Neural cell (in vitro differentiated cells): ENCODE results near the gene PDE4D. TPM values are rescaled to one million over a fixed set of nuclear protein-coding genes. Genes with fewer than 3 reads are reported as not detected.

Experiments used
- H2AFZ ChIP-seq: fragments of 200-600, 300-800 bp; sonication (generic), shearing (Covaris generic); 2 replicates; pipeline ENCODE4 v1.6.0; 2014; ENCODE audit warnings: low read depth, mild to moderate bottlenecking, antibody characterized with exemption, low read length, moderate library complexity
- H3F3A ChIP-seq: fragments of 200-600 bp; shearing (Covaris generic); 2 replicates; pipeline ENCODE4 v1.6.1; 2016; ENCODE audit warnings: mild to moderate bottlenecking, moderate library complexity, mixed read lengths, antibody characterized with exemption, low read length; ENCODE audit not compliant: insufficient read depth, poor library complexity, severe bottlenecking
- H3K27ac ChIP-seq: fragments of 200-600, 300-800 bp; sonication (generic), shearing (Covaris generic); 2 replicates; pipeline ENCODE4 v1.5.1; 2014; ENCODE audit warnings: mild to moderate bottlenecking, low read length, moderate library complexity
- H3K27me3 ChIP-seq: fragments of 300-800, 200-600 bp; sonication (generic), shearing (Covaris generic); 2 replicates; pipeline ENCODE4 v1.6.0; 2014; ENCODE audit warnings: mild to moderate bottlenecking, low read depth, low read length, moderate library complexity; ENCODE audit not compliant: insufficient read depth
- H3K36me3 ChIP-seq: fragments of 300-800, 200-600 bp; sonication (generic), shearing (Covaris generic); 2 replicates; pipeline ENCODE4 v1.5.1; 2014; ENCODE audit warnings: mild to moderate bottlenecking, antibody characterized with exemption, low read length, moderate library complexity; ENCODE audit not compliant: insufficient read depth
- H3K4me2 ChIP-seq: fragments of 300-800, 200-600 bp; sonication (generic), shearing (Covaris generic); 2 replicates; pipeline ENCODE4 v1.6.0; 2014; ENCODE audit warnings: mild to moderate bottlenecking, low read length
- H3K4me3 ChIP-seq: fragments of 300-800, 200-600 bp; sonication (generic), shearing (Covaris generic); 2 replicates; pipeline ENCODE4 v1.5.1; 2014; ENCODE audit warnings: mild to moderate bottlenecking, low read length, moderate library complexity
- H3K79me2 ChIP-seq: fragments of 200-600 bp; shearing (Covaris generic); replicated peaks from 2 replicates; pipeline ENCODE4 v1.6.0; 2014; ENCODE audit warnings: mild to moderate bottlenecking, low read length, moderate library complexity; ENCODE audit not compliant: insufficient read depth
- H3K9ac ChIP-seq: fragments of 300-800, 200-600 bp; sonication (generic), shearing (Covaris generic); 2 replicates; pipeline ENCODE4 v1.6.1; 2016; ENCODE audit warnings: mild to moderate bottlenecking, low read length, mixed read lengths
- H3K9me2 ChIP-seq: fragments of 200-600 bp; shearing (Covaris generic); 2 replicates; pipeline ENCODE4 v1.6.1; 2016; ENCODE audit warnings: mild to moderate bottlenecking, low read length, mixed read lengths; ENCODE audit not compliant: insufficient read depth
- H3K9me3 ChIP-seq: fragments of 200-600, 300-800 bp; sonication (generic), shearing (Covaris generic); 2 replicates; pipeline ENCODE4 v1.6.1; 2016; ENCODE audit warnings: mild to moderate bottlenecking, mixed run types, low read length, moderate library complexity, mixed read lengths
- H4K20me1 ChIP-seq: fragments of 200-600 bp; shearing (Covaris generic); 2 replicates; pipeline ENCODE4 v1.6.1; 2016; ENCODE audit warnings: mild to moderate bottlenecking, mixed run types; ENCODE audit not compliant: insufficient read depth
- EP300 ChIP-seq: fragments of 450-650 bp; conservative IDR thresholded peaks from 2 replicates; pipeline ENCODE4 v1.6.1; 2014; ENCODE audit warnings: antibody characterized with exemption, mild to moderate bottlenecking, moderate library complexity; ENCODE audit not compliant: poor library complexity, severe bottlenecking
- EZH2 ChIP-seq: fragments of 200-600, 300-800 bp; shearing (Covaris generic), sonication (generic); IDR thresholded peaks from 2 replicates; pipeline ENCODE4 v1.6.1; 2014; ENCODE audit warnings: antibody characterized with exemption, low read length, borderline replicate concordance, mild to moderate bottlenecking; ENCODE audit not compliant: insufficient read depth, poor library complexity, severe bottlenecking
- MXI1 ChIP-seq: fragments of 450-650 bp; conservative IDR thresholded peaks from 2 replicates; pipeline ENCODE4 v1.6.1; 2014; ENCODE audit warnings: antibody characterized with exemption, mild to moderate bottlenecking; ENCODE audit not compliant: poor library complexity, severe bottlenecking
- POLR2AphosphoS5 ChIP-seq: IDR thresholded peaks from 2 replicates; pipeline ENCODE4 v1.6.1; 2012
- RAD21 ChIP-seq: fragments of 450-650 bp; conservative IDR thresholded peaks from 2 replicates; pipeline ENCODE4 v1.6.1; 2014; ENCODE audit warnings: antibody characterized with exemption, mild to moderate bottlenecking, moderate library complexity
- SMC3 ChIP-seq: fragments of 450-650 bp; conservative IDR thresholded peaks from 2 replicates; pipeline ENCODE4 v1.6.1; 2014; ENCODE audit warnings: antibody characterized with exemption, mild to moderate bottlenecking, moderate library complexity; ENCODE audit not compliant: poor library complexity
- TAF1 ChIP-seq: IDR thresholded peaks from 2 replicates; pipeline ENCODE4 v1.6.1; 2012; ENCODE audit warnings: low read depth
- polyA plus RNA-seq: library from polyadenylated mRNA; depleted of rRNA; stranded (reverse); fragments of >200 nt; gene quantifications from 2 replicates; pipeline ENCODE4 v1.2.3, GENCODE V29; 2014
- TF ChIP-seq, protein P1 (sequence below): fragments of 450-650 bp; IDR thresholded peaks from 2 replicates; pipeline ENCODE4 v1.5.1; 2014; ENCODE audit warnings: antibody characterized with exemption, mild to moderate bottlenecking, moderate library complexity; ENCODE audit not compliant: poor library complexity, severe bottlenecking
- TF ChIP-seq, protein P2 (sequence below): IDR thresholded peaks from 2 replicates; pipeline ENCODE4 v1.6.1; 2012; ENCODE audit warnings: borderline replicate concordance

PDE4D gene
- polyA plus RNA-seq, 1 donor from 2014 or later: 42.8 TPM

DNA sequence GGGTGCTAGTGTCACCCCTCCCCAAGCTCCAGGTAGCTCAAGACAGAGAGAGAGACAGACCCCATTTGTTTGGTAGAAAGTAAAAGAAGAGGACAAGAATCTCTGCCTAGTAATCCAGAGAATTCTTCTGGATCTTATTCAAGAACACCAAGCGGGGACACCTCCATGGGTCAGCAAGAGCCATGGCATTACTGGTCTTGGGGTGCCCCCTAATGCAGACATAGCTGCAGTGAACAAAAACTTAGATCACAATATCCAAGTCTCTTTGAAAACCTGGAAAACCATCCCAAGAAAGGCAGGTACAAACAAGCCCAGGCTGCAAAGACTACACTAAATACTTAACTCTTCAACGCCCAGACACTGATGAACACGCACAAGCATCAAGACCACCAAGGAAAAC lies 29.9 kb upstream of the PDE4D start:
- no peak overlapping the region for H2AFZ ChIP-seq
- TF ChIP-seq MXI1 (no peak), SMC3 (no peak), EP300 (no peak), TAF1 (no peak), POLR2AphosphoS5 (no peak), RAD21 (no peak), EZH2 (no peak)
- TF ChIP-seq, protein P1, sequence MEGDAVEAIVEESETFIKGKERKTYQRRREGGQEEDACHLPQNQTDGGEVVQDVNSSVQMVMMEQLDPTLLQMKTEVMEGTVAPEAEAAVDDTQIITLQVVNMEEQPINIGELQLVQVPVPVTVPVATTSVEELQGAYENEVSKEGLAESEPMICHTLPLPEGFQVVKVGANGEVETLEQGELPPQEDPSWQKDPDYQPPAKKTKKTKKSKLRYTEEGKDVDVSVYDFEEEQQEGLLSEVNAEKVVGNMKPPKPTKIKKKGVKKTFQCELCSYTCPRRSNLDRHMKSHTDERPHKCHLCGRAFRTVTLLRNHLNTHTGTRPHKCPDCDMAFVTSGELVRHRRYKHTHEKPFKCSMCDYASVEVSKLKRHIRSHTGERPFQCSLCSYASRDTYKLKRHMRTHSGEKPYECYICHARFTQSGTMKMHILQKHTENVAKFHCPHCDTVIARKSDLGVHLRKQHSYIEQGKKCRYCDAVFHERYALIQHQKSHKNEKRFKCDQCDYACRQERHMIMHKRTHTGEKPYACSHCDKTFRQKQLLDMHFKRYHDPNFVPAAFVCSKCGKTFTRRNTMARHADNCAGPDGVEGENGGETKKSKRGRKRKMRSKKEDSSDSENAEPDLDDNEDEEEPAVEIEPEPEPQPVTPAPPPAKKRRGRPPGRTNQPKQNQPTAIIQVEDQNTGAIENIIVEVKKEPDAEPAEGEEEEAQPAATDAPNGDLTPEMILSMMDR: no peak
- TF ChIP-seq, protein P2, sequence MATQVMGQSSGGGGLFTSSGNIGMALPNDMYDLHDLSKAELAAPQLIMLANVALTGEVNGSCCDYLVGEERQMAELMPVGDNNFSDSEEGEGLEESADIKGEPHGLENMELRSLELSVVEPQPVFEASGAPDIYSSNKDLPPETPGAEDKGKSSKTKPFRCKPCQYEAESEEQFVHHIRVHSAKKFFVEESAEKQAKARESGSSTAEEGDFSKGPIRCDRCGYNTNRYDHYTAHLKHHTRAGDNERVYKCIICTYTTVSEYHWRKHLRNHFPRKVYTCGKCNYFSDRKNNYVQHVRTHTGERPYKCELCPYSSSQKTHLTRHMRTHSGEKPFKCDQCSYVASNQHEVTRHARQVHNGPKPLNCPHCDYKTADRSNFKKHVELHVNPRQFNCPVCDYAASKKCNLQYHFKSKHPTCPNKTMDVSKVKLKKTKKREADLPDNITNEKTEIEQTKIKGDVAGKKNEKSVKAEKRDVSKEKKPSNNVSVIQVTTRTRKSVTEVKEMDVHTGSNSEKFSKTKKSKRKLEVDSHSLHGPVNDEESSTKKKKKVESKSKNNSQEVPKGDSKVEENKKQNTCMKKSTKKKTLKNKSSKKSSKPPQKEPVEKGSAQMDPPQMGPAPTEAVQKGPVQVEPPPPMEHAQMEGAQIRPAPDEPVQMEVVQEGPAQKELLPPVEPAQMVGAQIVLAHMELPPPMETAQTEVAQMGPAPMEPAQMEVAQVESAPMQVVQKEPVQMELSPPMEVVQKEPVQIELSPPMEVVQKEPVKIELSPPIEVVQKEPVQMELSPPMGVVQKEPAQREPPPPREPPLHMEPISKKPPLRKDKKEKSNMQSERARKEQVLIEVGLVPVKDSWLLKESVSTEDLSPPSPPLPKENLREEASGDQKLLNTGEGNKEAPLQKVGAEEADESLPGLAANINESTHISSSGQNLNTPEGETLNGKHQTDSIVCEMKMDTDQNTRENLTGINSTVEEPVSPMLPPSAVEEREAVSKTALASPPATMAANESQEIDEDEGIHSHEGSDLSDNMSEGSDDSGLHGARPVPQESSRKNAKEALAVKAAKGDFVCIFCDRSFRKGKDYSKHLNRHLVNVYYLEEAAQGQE: no peak
- H3K27ac ChIP-seq: no peak overlapping the region
- H3K9me3 ChIP-seq: no peaks in the 10 kb centered on the region
- H3K36me3 ChIP-seq: no peaks in the 10 kb centered on the region
- no peak overlapping the region for H3K4me3 ChIP-seq
- H3K9me2 ChIP-seq: no peaks in the 10 kb centered on the region
- H3K4me2 ChIP-seq: no peak overlapping the region
- H3K27me3 ChIP-seq: no peaks in the 10 kb centered on the region
- H3K9ac ChIP-seq: no peak overlapping the region
- no peaks in the 10 kb centered on the region for H3K79me2 ChIP-seq
- no peaks in the 10 kb centered on the region for H3F3A ChIP-seq
- H4K20me1 ChIP-seq: no peaks in the 10 kb centered on the region

DNA sequence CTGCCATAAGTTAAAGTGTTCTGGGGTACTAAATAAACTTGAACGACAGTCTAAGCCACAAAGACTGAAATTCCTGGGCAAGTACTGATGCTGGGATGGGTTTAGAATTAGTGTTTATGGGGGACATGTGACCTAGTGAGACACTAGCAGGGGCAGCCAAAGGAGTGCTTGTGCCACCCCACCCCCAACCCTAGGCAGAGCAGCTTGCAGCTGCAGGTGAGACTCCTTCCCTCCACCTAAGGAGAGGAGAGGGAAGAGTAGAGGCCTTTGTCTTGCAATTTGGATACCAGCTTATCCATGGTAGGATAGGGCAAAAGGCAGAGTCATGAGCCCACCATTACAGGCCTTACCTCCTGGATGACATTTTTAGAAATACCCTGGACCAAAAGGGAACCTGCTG lies 28.7 kb upstream of the PDE4D start:
- Histone ChIP-seq H3F3A (no peaks in the 10 kb centered on the region), H3K9ac (no peak overlapping the region), H4K20me1 (no peaks in the 10 kb centered on the region), H3K9me2 (no peaks in the 10 kb centered on the region), H3K4me3 (no peak overlapping the region), H3K79me2 (no peaks in the 10 kb centered on the region), H3K27ac (no peak overlapping the region), H3K36me3 (no peaks in the 10 kb centered on the region), H3K27me3 (no peaks in the 10 kb centered on the region), H3K9me3 (no peaks in the 10 kb centered on the region), H2AFZ (no peak overlapping the region), H3K4me2 (no peak overlapping the region)
- TF ChIP-seq TAF1: no peak
- no peak for TF ChIP-seq EP300

DNA sequence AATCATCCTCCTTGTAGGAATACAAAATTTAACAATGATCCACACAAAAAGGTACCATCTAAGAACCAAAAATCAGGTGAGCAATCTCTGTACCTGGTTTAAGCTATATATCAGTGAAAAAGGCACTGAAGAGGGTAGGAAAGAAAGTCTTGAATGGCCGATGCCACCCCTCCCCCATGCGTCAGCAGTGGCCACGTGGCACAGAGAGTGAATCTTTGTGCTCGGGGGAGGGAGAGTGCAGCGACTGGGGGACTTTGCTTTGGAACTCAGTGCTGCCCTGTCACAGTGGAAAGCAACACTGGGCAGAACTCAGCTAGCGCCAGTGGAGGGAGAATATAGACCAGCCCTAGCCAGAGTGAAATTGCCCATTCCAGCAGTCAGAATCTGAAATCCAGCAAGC lies 28.3 kb upstream of the PDE4D start:
- no peak overlapping the region for H3K4me2 ChIP-seq
- no peaks in the 10 kb centered on the region for H4K20me1 ChIP-seq
- H3K27me3 ChIP-seq: no peaks in the 10 kb centered on the region
- H3K79me2 ChIP-seq: no peaks in the 10 kb centered on the region
- no peak for TF ChIP-seq TAF1
- TF ChIP-seq, protein P2: no peak
- TF ChIP-seq RAD21: no peak
- TF ChIP-seq SMC3: no peak
- no peak for TF ChIP-seq POLR2AphosphoS5
- TF ChIP-seq, protein P1: no peak
- TF ChIP-seq MXI1: no peak
- no peak for TF ChIP-seq EP300
- TF ChIP-seq EZH2: no peak
- H3K4me3 ChIP-seq: no peak overlapping the region
- no peaks in the 10 kb centered on the region for H3K9me3 ChIP-seq
- H3F3A ChIP-seq: no peaks in the 10 kb centered on the region
- no peak overlapping the region for H3K9ac ChIP-seq
- H3K27ac ChIP-seq: no peak overlapping the region
- H3K36me3 ChIP-seq: no peaks in the 10 kb centered on the region
- H2AFZ ChIP-seq: no peak overlapping the region
- no peaks in the 10 kb centered on the region for H3K9me2 ChIP-seq
